ENCODE results near the gene HCRTR2.

GRCh38 chr6:55304747-55305146 lies 130.4 kb downstream of the HCRTR2 start:
- TF ChIP-seq CTCF (IDR thresholded peaks at IDR 0.05) (no peak), POLR2AphosphoS5 (IDR thresholded peaks at IDR 0.05; ENCODE audit: insufficient read depth in 1 of 2, low read depth in 1 of 2) (no peak), POLR2A (IDR thresholded peaks at IDR 0.05) (no peak)

All from vagina (tissue), 2 donors.